Measurements from ENCODE around the gene PDZD7.

- TF ChIP-seq, protein P1, sequence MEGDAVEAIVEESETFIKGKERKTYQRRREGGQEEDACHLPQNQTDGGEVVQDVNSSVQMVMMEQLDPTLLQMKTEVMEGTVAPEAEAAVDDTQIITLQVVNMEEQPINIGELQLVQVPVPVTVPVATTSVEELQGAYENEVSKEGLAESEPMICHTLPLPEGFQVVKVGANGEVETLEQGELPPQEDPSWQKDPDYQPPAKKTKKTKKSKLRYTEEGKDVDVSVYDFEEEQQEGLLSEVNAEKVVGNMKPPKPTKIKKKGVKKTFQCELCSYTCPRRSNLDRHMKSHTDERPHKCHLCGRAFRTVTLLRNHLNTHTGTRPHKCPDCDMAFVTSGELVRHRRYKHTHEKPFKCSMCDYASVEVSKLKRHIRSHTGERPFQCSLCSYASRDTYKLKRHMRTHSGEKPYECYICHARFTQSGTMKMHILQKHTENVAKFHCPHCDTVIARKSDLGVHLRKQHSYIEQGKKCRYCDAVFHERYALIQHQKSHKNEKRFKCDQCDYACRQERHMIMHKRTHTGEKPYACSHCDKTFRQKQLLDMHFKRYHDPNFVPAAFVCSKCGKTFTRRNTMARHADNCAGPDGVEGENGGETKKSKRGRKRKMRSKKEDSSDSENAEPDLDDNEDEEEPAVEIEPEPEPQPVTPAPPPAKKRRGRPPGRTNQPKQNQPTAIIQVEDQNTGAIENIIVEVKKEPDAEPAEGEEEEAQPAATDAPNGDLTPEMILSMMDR (IDR thresholded peaks at IDR 0.05) = no peak
- TF ChIP-seq EZH2phosphoT487 (IDR thresholded peaks at IDR 0.05) = no peak
- TF ChIP-seq EZH2 (IDR thresholded peaks at IDR 0.05) = no peak
Measured at GRCh38 chr10:100981178-100981772, 49.7 kb downstream of the PDZD7 start.
